HG02678 (cell line): ENCODE measurements around the gene LRRC23.
A peak's percentile ranks its signal among the peaks of the same experiment; 100 is the strongest.

ENCODE experiments used
- ATAC-seq: cut with Tn5 transposase; IDR thresholded peaks from one replicate; pipeline ENCODE4 v1.9.1; 2021; ENCODE audit warnings: mild to moderate bottlenecking, moderate library complexity; ENCODE audit not compliant: unreplicated experiment

Gene LRRC23

GRCh38 chr12:6955108-6956020 is 50.7 kb downstream of the LRRC23 start:
- ATAC-seq, result no peak

- ATAC-seq, result no peak
Observed at GRCh38 chr12:6956021-6956727, 51.6 kb downstream of the LRRC23 start.

GRCh38 chr12:6957151-6957701 is 52.6 kb downstream of the LRRC23 start:
- no peak for ATAC-seq

GRCh38 chr12:6957741-6958608 is 53.4 kb downstream of the LRRC23 start:
- no peak for ATAC-seq

- ATAC-seq, result no peak
Observed at GRCh38 chr12:6958609-6959057, 54.0 kb downstream of the LRRC23 start.

GRCh38 chr12:6959058-6959804 is 54.6 kb downstream of the LRRC23 start:
- peak; percentile 61 for ATAC-seq

GRCh38 chr12:6959805-6960592 is 55.4 kb downstream of the LRRC23 start:
- no peak for ATAC-seq

GRCh38 chr12:6960593-6961277 is 56.1 kb downstream of the LRRC23 start:
- no peak for ATAC-seq

- ATAC-seq, result no peak
Observed at GRCh38 chr12:6961278-6961694, 56.7 kb downstream of the LRRC23 start.

GRCh38 chr12:6961695-6962284 is 57.2 kb downstream of the LRRC23 start:
- no peak for ATAC-seq

- no peak for ATAC-seq
Observed at GRCh38 chr12:6962285-6963015, 57.8 kb downstream of the LRRC23 start.

- no peak for ATAC-seq
Observed at GRCh38 chr12:6963016-6963731, 58.6 kb downstream of the LRRC23 start.
